B cell (primary cell): ENCODE results near the gene CEP250. TPM values are rescaled to one million over a fixed set of nuclear protein-coding genes. Genes with fewer than 3 reads are reported as not detected.

ENCODE experiments used
- ATAC-seq: fragments of 200-7000 bp; cut with Tn5 transposase; one replicate; pipeline ENCODE4 v1.10.0; 2021; ENCODE audit warnings: low read depth, mild to moderate bottlenecking, moderate number of reproducible peaks, moderate library complexity
- CTCF ChIA-PET: fragments of 350-600 bp; sonication (Branson Sonifier 250); formaldehyde crosslinking; loops from one replicate; lab custom pipeline; 2021; ENCODE audit warnings: antibody characterized with exemption, inconsistent platforms; lab: Charles Lee
- POLR2A ChIA-PET: fragments of 350-600 bp; sonication (Branson Sonifier 250); formaldehyde crosslinking; loops from one replicate; lab custom pipeline; 2021; ENCODE audit warnings: antibody characterized with exemption; lab: Charles Lee
- DNase-seq: peaks from one replicate; pipeline ENCODE4 v3.0.0; 2013
- H2AFZ ChIP-seq: 2 replicates; pipeline ENCODE4 v1.6.1; 2012; ENCODE audit warnings: mild to moderate bottlenecking, low read depth, low read length; ENCODE audit not compliant: insufficient read depth, poor library complexity, severe bottlenecking
- H3K27ac ChIP-seq, 2 donors: 1 replicate in 1 of 2; 2 replicates in 1 of 2; pipeline ENCODE4 v1.5.1; 2012 to 2013; ENCODE audit warnings: low read length in 2 of 2, mild to moderate bottlenecking in 2 of 2, moderate library complexity in 1 of 2
- H3K27me3 ChIP-seq, 4 experiments: fragments of 200-600 bp in 1 of 4; sonication (generic) in 1 of 4; replicated peaks in 1 of 4; 1 replicate in 2 of 4; 2 replicates in 2 of 4; pipeline versions ENCODE4 v1.6.1 to v1.7.0; 2013 to 2016; ENCODE audit warnings: low read length in 3 of 4, mild to moderate bottlenecking in 2 of 4, mixed read lengths in 1 of 4, moderate library complexity in 1 of 4; ENCODE audit not compliant: insufficient read depth in 4 of 4, control insufficient read depth in 3 of 4; ENCODE audit errors: control extremely low read depth in 1 of 4
- H3K36me3 ChIP-seq, 2 experiments: replicated peaks in 1 of 2; 1 replicate in 1 of 2; 2 replicates in 1 of 2; pipeline versions ENCODE4 v1.6.1 to v1.7.1; 2013; ENCODE audit warnings: low read length in 1 of 2; ENCODE audit not compliant: insufficient read depth in 2 of 2, control insufficient read depth in 1 of 2; ENCODE audit errors: control extremely low read depth in 1 of 2, extremely low read depth in 1 of 2
- H3K4me1 ChIP-seq, 2 donors: fragments of 200-600 bp in 1 of 2; sonication (generic) in 1 of 2; 1 replicate in 1 of 2; 2 replicates in 1 of 2; pipeline versions ENCODE4 v1.5.1 to v1.6.1; 2013 to 2017; ENCODE audit warnings: low read length in 2 of 2; ENCODE audit not compliant: control insufficient read depth in 2 of 2, insufficient read depth in 2 of 2
- H3K4me2 ChIP-seq: replicated peaks from 2 replicates; pipeline ENCODE3; 2012; ENCODE audit warnings: mild to moderate bottlenecking, low read depth, low read length; ENCODE audit not compliant: poor library complexity, severe bottlenecking
- H3K4me3 ChIP-seq, 5 experiments: fragments of 200-600 bp in 1 of 5; sonication (generic) in 1 of 5; 1 replicate in 3 of 5; 2 replicates in 2 of 5; pipeline versions ENCODE4 v1.5.1 to v1.7.0; 2011 to 2016; ENCODE audit warnings: low read length in 4 of 5, mild to moderate bottlenecking in 4 of 5, low read depth in 2 of 5, control low read depth in 1 of 5, moderate library complexity in 1 of 5; ENCODE audit not compliant: insufficient read depth in 1 of 5; ENCODE audit errors: control extremely low read depth in 1 of 5, extremely low read depth in 1 of 5
- H3K79me2 ChIP-seq: fragments of 200-600 bp; sonication (generic); one replicate; pipeline ENCODE4 v1.6.0; 2016; ENCODE audit warnings: low read length; ENCODE audit not compliant: control insufficient read depth, insufficient read depth
- H3K9ac ChIP-seq: fragments of 200-600 bp; sonication (generic); 2 replicates; pipeline ENCODE4 v1.6.1; 2017; ENCODE audit warnings: mild to moderate bottlenecking, low read length, moderate library complexity
- H3K9me3 ChIP-seq, 3 donors: one replicate each; pipeline versions ENCODE4 v1.6.1 to v1.7.1; 2013; ENCODE audit warnings: low read length in 2 of 3; ENCODE audit not compliant: control insufficient read depth in 2 of 3, insufficient read depth in 1 of 3; ENCODE audit errors: control extremely low read depth in 1 of 3
- H4K20me1 ChIP-seq: 2 replicates; pipeline ENCODE4 v1.6.0; 2012; ENCODE audit warnings: mild to moderate bottlenecking, low read length; ENCODE audit not compliant: insufficient read depth, control insufficient read depth, poor library complexity, severe bottlenecking
- H3K27ac Mint-ChIP-seq: one replicate; pipeline ENCODE4 v1.8.0; 2021; ENCODE audit warnings: mixed read lengths
- H3K27me3 Mint-ChIP-seq: one replicate; pipeline ENCODE4 v1.8.0; 2021; ENCODE audit warnings: mixed read lengths
- H3K4me1 Mint-ChIP-seq: one replicate; pipeline ENCODE4 v1.8.0; 2021; ENCODE audit warnings: mixed read lengths
- H3K4me3 Mint-ChIP-seq: one replicate; pipeline ENCODE4 v1.8.0; 2021; ENCODE audit warnings: mixed read lengths
- H3K9me3 Mint-ChIP-seq: one replicate; pipeline ENCODE4 v1.8.0; 2022; ENCODE audit warnings: mixed read lengths; ENCODE audit not compliant: insufficient read depth
- EZH2 ChIP-seq: IDR thresholded peaks from 2 replicates; pipeline ENCODE4 v1.6.1; 2012; ENCODE audit warnings: borderline replicate concordance, low read depth, mild to moderate bottlenecking, moderate library complexity, low read length; ENCODE audit not compliant: insufficient read depth, poor library complexity, severe bottlenecking
- WGBS: methylation state at CpG from one replicate; pipeline ENCODE4 v1.1.5; 2013; ENCODE audit warnings: missing lambda C conversion rate; ENCODE audit not compliant: insufficient coverage; 5-methylcytosine and 5-hydroxymethylcytosine counted together
- intact Hi-C: fragments of 100-400 bp; cut with micrococcal nuclease; formaldehyde crosslinking; loops from one replicate; pipeline ENCODE4 v1.10.0; 2022
- polyA plus RNA-seq: library from polyadenylated mRNA; depleted of rRNA; stranded (reverse); fragments of >200 nt; gene quantifications from 2 replicates; pipeline ENCODE4 v1.2.3, GENCODE V29; 2012
- total RNA-seq, 2 donors: library from RNA; stranded (reverse); fragments of 120-200 nt in 1 of 2; gene quantifications; 1 replicate in 1 of 2; 2 replicates in 1 of 2; pipeline versions ENCODE4 v1.2.3 to v1.2.4, GENCODE V29; 2013 to 2022
- TF ChIP-seq, protein P1 (sequence below): fragments of 200-600 bp; IDR thresholded peaks from one replicate; pipeline ENCODE4 v1.8.0; 2022; ENCODE audit warnings: antibody characterized with exemption, mild to moderate bottlenecking

The CEP250 gene
- total and polyA plus RNA-seq, 2 donors (not counting 1 experiment from before 2014, with no cell fraction given): 14.6 to 78.5 TPM

DNA sequence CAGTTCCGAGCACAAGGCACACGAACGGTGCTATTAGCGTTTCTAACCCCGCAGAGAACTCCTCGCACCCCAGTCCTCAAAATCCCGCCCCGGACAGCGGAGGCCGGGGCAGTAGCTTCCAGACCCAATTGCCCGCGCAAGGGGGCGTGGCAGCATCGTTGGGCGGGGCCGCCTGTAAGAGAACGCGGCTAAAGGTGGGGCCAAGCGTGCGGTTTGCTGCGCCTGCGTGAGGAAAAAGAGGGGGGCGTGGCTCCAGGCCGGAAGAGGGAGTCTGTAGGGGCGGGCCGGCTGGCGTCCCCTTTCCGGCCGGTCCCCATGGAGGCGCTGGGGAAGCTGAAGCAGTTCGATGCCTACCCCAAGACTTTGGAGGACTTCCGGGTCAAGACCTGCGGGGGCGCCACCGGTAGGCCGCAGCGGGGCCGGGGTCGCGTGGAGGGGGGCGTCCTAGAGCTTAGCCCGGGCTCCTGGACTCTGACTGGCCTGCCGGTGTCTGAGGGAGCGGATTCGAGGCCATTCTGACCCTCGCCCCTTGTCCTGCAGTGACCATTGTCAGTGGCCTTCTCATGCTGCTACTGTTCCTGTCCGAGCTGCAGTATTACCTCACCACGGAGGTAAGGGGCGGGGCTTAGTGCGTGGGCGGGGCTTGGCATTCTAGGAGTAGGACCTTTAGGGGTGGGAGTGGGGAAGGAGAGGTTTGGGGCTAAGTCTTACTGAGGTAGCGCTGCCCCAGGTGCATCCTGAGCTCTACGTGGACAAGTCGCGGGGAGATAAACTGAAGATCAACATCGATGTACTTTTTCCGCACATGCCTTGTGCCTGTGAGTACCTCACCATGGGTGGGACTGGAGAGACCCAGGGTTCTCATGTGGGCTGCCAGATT is 86.6 kb downstream of the CEP250 start, which contains the start of gene ERGIC3:
Gene ERGIC3, plus strand, starts transcription at position 296 of the 880 bp plus-strand sequence. Its CDS starts 20 bp downstream, at position 316.
- H3K27me3 Mint-ChIP-seq: no peaks in the 10 kb centered on the region
- POLR2A ChIA-PET: interaction anchor here (0.5 to 1.4 kb wide), 7 partner anchors 21 to 200 kb away, joined by 3 to 4 read pairs (median 4); partner anchors contain the start of genes RBM39 and SPAG4

More for the DNA sequence above, 86.6 kb downstream of the CEP250 start, which contains the start of gene ERGIC3:
- H3K79me2 ChIP-seq: no peaks in the 10 kb centered on the region
- peak within 1 kb of the TSS; percentile 63 to 82 for H3K27ac ChIP-seq
- Mint-ChIP-seq H3K9me3 (no peaks in the 10 kb centered on the region), H3K4me1 (peaks cover 26% of the 10 kb centered on the region), H3K27ac (peak within 1 kb of the TSS; percentile 94), H3K4me3 (peak within 1 kb of the TSS; percentile 94)
- peak within 1 kb of the TSS; percentile 97 for H3K4me2 ChIP-seq
- peak within 1 kb of the TSS; percentile 95 for H3K9ac ChIP-seq
- H2AFZ ChIP-seq: peak within 1 kb of the TSS; percentile 88
- no peaks in the 10 kb centered on the region for H3K9me3 ChIP-seq
- DNase-seq (peak; percentile 98), ATAC-seq (peak; percentile 93)
- CTCF ChIA-PET: interaction anchor here (0.7 to 2.2 kb wide), 7 partner anchors 30 to 345 kb away, joined by 3 to 7 read pairs (median 6); no protein-coding TSS in a partner anchor
- whole genome bisulfite sequencing: 6% methylated on average over 57 of the region's 57 CpGs
- H4K20me1 ChIP-seq: no peaks in the 10 kb centered on the region
- intact Hi-C loops: loop anchor here (1.0 to 5.0 kb wide), 12 partner anchors 40 to 1550 kb away; partner anchors contain the start of genes AHCY, CEP250, CPNE1 and EDEM2
- H3K27me3 ChIP-seq: no peaks in the 10 kb centered on the region
- peaks cover 9 to 18% of the 10 kb centered on the region in 2 donors for H3K4me1 ChIP-seq
- TF ChIP-seq, protein P1, sequence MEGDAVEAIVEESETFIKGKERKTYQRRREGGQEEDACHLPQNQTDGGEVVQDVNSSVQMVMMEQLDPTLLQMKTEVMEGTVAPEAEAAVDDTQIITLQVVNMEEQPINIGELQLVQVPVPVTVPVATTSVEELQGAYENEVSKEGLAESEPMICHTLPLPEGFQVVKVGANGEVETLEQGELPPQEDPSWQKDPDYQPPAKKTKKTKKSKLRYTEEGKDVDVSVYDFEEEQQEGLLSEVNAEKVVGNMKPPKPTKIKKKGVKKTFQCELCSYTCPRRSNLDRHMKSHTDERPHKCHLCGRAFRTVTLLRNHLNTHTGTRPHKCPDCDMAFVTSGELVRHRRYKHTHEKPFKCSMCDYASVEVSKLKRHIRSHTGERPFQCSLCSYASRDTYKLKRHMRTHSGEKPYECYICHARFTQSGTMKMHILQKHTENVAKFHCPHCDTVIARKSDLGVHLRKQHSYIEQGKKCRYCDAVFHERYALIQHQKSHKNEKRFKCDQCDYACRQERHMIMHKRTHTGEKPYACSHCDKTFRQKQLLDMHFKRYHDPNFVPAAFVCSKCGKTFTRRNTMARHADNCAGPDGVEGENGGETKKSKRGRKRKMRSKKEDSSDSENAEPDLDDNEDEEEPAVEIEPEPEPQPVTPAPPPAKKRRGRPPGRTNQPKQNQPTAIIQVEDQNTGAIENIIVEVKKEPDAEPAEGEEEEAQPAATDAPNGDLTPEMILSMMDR: no peak
- TF ChIP-seq EZH2: no peak
- peaks cover 0 to 16% of the 10 kb centered on the region in 2 experiments for H3K36me3 ChIP-seq
- peak within 1 kb of the TSS; percentile 55 to 94 (median 87) for H3K4me3 ChIP-seq
